ENCODE measurements around the gene PUM1.

- TF ChIP-seq CTCF (IDR thresholded peaks at IDR 0.05; ENCODE audit: poor library complexity) (no peak), EZH2 (IDR thresholded peaks at IDR 0.05; ENCODE audit: borderline replicate concordance) (no peak)
Observed at GRCh38 chr1:30988045-30988444, 77.5 kb downstream of the PUM1 start.
